ENCODE results near the gene GRIK4. TPM values are rescaled to one million over a fixed set of nuclear protein-coding genes. Genes with fewer than 3 reads are reported as not detected.

Gene GRIK4
- polyA plus RNA-seq, 1 experiment, result not detected

DNA sequence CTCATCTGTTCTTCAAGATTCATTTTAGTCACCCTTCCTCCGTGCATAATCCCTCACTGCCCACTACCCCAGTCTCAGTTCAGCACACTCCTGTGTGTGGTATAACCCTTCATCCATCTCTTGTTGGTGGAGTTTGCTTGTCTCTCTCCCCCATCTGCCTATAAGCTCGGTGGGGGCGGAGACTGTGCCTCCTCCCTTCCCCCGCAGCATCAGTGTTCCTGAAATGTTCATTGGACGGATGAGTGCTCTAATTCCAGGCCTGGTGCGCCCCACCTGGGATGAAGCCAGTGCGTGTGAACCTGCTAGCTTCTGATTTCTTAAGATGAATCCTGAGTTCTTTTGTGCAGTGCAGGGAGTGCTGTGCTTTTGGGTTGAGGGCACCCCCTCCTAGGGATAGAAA is 100.0 kb downstream of the GRIK4 start:
- CTCF ChIA-PET, result no interaction called here
- POLR2A ChIA-PET, result no interaction called here
- TF ChIP-seq, protein P1, sequence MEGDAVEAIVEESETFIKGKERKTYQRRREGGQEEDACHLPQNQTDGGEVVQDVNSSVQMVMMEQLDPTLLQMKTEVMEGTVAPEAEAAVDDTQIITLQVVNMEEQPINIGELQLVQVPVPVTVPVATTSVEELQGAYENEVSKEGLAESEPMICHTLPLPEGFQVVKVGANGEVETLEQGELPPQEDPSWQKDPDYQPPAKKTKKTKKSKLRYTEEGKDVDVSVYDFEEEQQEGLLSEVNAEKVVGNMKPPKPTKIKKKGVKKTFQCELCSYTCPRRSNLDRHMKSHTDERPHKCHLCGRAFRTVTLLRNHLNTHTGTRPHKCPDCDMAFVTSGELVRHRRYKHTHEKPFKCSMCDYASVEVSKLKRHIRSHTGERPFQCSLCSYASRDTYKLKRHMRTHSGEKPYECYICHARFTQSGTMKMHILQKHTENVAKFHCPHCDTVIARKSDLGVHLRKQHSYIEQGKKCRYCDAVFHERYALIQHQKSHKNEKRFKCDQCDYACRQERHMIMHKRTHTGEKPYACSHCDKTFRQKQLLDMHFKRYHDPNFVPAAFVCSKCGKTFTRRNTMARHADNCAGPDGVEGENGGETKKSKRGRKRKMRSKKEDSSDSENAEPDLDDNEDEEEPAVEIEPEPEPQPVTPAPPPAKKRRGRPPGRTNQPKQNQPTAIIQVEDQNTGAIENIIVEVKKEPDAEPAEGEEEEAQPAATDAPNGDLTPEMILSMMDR (IDR thresholded peaks at IDR 0.05; ENCODE audit: insufficient read depth, low read depth, low read length), result no peak
- no peaks in the 10 kb centered on the region; the same call in 1 of the 2 replicates for H3K27me3 ChIP-seq (ENCODE audit: control insufficient read depth, insufficient read depth, low read length)
- no peak overlapping the region for H3K4me3 ChIP-seq (ENCODE audit: low read depth, low read length)
- no peaks in the 10 kb centered on the region for H3K36me3 ChIP-seq (ENCODE audit: control insufficient read depth, insufficient read depth, low read length)
- no peak for DNase-seq (ENCODE audit: low read depth)

DNA sequence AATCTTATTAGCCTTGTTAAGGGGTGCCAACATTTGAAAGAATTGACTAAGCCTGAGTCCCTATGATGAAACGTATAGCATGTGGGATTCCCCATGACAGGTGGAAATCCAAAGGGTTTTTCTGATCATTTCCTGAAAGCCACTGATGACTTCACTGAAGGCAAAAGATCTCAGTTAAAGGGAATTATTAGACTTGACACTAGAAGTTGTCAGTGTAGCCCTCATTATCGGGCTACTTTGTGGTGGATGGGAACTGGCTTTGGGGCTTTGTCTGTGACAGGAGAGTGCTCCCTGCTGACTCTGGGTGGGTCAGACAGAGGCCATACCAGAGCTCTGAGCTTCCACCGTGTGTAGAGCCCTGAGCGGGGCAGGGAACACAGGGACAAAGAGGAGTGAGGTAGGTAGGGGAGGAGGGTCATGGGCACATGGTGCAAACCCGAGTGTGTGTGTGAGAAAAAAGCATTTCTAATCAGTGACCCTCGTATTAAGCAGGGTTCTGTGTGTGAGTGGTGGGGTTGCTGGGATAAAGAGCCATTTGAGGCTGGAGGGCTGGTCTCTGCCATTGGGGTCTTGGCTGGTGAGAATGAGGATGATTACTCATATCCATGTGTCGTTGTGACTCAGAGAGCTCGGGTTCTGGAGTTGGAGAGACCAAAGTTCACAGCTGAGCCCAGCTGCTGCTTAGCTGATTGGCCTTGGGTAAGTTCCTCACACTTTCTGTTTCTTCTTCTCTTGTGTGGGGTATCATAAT is 101.1 kb downstream of the GRIK4 start:
- no peak for DNase-seq (ENCODE audit: low read depth)
- Histone ChIP-seq H3K4me3 (ENCODE audit: low read depth, low read length) (no peak overlapping the region), H3K27me3 (ENCODE audit: control insufficient read depth, insufficient read depth, low read length) (no peaks in the 10 kb centered on the region), H3K36me3 (ENCODE audit: control insufficient read depth, insufficient read depth, low read length) (no peaks in the 10 kb centered on the region)
- TF ChIP-seq, protein P1 (IDR thresholded peaks at IDR 0.05; ENCODE audit: insufficient read depth, low read depth, low read length), result no peak
- ChIA-PET POLR2A (no interaction called here), CTCF (no interaction called here)

DNA sequence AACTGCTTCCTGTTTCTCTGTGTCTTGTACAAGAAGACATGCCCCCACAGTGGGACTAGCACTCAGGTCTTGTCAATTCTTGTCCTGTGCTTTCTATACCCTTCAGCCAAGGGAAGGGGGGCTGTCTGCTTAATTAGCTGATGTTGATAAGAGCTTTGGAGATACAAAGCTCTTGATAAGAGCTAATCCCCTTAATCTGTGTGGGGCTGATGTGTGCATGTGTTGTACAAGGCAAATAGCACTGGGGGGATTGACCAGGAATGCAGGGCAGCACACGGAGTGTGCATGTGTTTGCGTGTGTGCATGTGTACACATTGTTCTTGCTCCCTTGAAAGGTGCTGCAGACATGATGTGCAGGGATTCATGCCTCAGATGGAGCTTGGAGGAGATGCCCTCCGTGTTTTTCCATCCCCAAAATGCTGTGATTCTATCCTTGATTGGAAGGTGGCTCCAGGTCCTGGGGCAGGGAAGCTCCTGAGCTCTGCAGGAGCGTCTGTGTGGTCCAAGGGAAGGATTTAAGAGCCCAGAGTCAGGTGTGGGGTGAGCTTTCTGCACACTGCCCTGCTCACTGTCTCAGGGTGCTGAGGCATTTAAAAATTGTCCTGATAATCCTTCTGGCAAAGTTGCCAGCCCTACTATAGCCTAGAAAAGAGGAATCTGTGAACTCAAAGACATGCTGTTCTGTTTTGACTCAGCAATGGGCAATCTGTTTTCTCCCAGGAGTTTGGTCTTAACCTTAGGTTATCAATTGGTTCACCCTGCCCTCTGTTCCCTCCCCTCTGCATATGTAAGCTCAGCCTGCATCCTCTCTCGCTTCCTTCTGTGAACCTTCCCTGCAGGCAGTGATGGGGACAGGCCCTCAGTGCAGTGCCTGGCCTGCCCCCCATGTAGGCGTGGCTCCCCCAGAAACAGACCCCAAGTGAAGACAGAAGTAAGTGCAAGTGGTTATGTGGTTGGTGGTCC is 102.0 kb downstream of the GRIK4 start:
- H3K4me3 ChIP-seq (ENCODE audit: low read depth, low read length), result no peak overlapping the region
- no peaks in the 10 kb centered on the region for H3K27me3 ChIP-seq (ENCODE audit: control insufficient read depth, insufficient read depth, low read length)
- TF ChIP-seq, protein P1 (IDR thresholded peaks at IDR 0.05; ENCODE audit: insufficient read depth, low read depth, low read length), result no peak
- no peak for DNase-seq (ENCODE audit: low read depth)
- POLR2A ChIA-PET, result no interaction called here
- no peaks in the 10 kb centered on the region for H3K36me3 ChIP-seq (ENCODE audit: control insufficient read depth, insufficient read depth, low read length)
- CTCF ChIA-PET, result interaction anchor here (0.9 kb wide), 1 partner anchor 189 kb away, joined by 4 read pairs; no protein-coding TSS in a partner anchor

DNA sequence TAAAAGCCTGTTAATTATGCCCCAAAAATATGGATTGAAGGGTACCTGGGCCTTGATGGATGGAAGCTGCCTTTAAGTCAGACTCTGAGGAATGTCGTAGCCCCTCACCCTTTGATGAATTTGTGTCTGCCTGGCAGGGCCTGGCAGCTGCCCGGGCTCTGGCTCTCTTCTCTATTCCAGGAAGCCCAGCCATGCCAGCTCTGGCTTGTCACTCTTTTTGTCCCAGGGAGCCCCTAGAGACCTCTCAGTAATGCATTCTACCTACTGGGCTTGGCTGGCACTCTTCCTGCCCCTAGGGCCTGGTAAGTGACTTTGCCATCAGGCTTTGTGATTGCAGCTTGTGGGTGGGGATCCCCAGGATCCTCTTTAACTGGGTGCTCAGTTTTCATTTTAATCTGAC is 103.8 kb downstream of the GRIK4 start:
- POLR2A ChIA-PET, result no interaction called here
- Histone ChIP-seq H3K27me3 (ENCODE audit: control insufficient read depth, insufficient read depth, low read length) (no peaks in the 10 kb centered on the region), H3K4me3 (ENCODE audit: low read depth, low read length) (no peak overlapping the region), H3K36me3 (ENCODE audit: control insufficient read depth, insufficient read depth, low read length) (no peaks in the 10 kb centered on the region)
- TF ChIP-seq, protein P1 (IDR thresholded peaks at IDR 0.05; ENCODE audit: insufficient read depth, low read depth, low read length), result no peak
- DNase-seq (ENCODE audit: low read depth), result no peak
- CTCF ChIA-PET, result interaction anchor here (1.7 kb wide), 1 partner anchor 104 kb away, joined by 6 read pairs; the partner anchor contains the start of gene GRIK4

DNA sequence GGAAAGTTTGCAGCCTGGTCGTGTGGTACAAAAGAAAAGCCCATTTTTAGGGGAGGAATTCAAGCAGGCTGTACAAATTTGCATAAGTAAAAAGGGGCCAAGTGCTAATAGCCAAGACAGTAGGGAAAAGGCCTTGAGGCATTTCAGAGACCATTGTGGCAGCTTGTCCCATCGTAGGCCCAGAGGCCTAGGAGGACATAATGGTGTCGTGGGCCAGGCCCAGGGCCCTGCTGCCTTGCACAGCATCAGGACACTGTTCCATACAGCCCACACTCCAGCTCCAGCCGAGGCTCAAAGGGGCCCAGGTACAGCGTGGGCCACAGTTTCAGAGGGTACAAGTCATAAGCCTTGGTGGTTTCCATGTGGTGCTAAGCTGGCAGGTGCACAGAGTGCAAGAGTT is 106.9 kb downstream of the GRIK4 start:
- Histone ChIP-seq H3K36me3 (ENCODE audit: control insufficient read depth, insufficient read depth, low read length) (no peaks in the 10 kb centered on the region), H3K4me3 (ENCODE audit: low read depth, low read length) (no peak overlapping the region), H3K27me3 (ENCODE audit: control insufficient read depth, insufficient read depth, low read length) (no peaks in the 10 kb centered on the region)
- TF ChIP-seq, protein P1 (IDR thresholded peaks at IDR 0.05; ENCODE audit: insufficient read depth, low read depth, low read length), result no peak
- ChIA-PET CTCF (interaction anchor here (1.3 kb wide), 1 partner anchor 67 kb away, joined by 4 read pairs; no protein-coding TSS in a partner anchor), POLR2A (no interaction called here)
- DNase-seq (ENCODE audit: low read depth), result no peak

All from BJ (cell line).